GM12892 (cell line): Measurements from ENCODE around the gene MAPK7.

Experiments used
- POLR2A ChIP-seq: IDR thresholded peaks from 2 replicates; pipeline ENCODE4 v1.6.1; 2011; ENCODE audit warnings: low read depth, low read length, control low read depth
- POLR2AphosphoS5 ChIP-seq: IDR thresholded peaks from 2 replicates; pipeline ENCODE4 v1.6.1; 2011; ENCODE audit warnings: low read depth, low read length, control low read depth

DNA sequence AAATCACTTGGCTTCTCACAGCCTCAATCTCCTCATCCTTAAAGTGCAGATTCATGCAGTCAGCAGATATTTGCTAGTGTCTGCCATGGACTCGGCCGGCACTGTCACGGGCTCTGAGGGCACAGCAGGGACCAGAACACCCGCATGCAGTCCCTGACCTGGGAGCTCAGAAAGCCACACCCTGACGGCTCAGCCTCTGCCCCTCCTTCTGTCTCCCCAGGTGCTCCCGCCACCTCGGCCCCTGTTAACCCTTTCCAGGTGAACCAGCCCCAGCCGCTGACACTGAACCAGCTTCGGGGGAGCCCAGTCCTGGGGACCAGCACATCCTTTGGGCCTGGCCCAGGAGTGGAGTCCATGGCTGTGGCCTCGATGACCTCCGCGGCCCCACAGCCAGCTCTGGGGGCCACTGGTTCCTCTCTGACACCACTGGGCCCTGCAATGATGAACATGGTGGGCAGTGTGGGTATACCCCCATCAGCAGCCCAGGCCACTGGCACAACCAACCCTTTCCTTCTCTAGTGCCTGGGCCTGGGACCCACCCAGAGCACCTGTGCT, 44.5 kb upstream of the MAPK7 start:
- no peak for TF ChIP-seq POLR2A
- no peak for TF ChIP-seq POLR2AphosphoS5
